Midbrain (tissue), 1 donor: ENCODE measurements around the gene CSTF3.
"Not testable (repeated sequence)": the region's sequence is repeated elsewhere in the genome, so short reads cannot be mapped to it uniquely, and the experiment has no call there.

Experiments
- DNase-seq: peaks from one replicate; lab custom pipeline; 2025; lab: John Stamatoyannopoulos, UW

The CSTF3 gene

GRCh38 chr11:33161120-33162005 lies at the start of gene CSTF3:
Gene CSTF3 (minus strand): TSS chr11:33161480. CDS start chr11:33161325, 155 bp downstream.
- peak; percentile 100 for DNase-seq

GRCh38 chr11:33208150-33208549 lies 46.9 kb upstream of the CSTF3 start:
- DNase-seq = no peak

GRCh38 chr11:33207408-33207985 lies 46.2 kb upstream of the CSTF3 start:
- DNase-seq = no peak

GRCh38 chr11:33197915-33198727 lies 36.8 kb upstream of the CSTF3 start:
- peak; percentile 23 for DNase-seq

- peak; percentile 10 for DNase-seq
Measured at GRCh38 chr11:33195462-33196173, 34.3 kb upstream of the CSTF3 start.

GRCh38 chr11:33194455-33194854 lies 33.2 kb upstream of the CSTF3 start:
- DNase-seq = no peak

GRCh38 chr11:33191467-33191866 lies 30.2 kb upstream of the CSTF3 start:
- DNase-seq = no peak

- DNase-seq = no peak
Measured at GRCh38 chr11:33187998-33188722, 26.9 kb upstream of the CSTF3 start.

GRCh38 chr11:33185756-33186155 lies 24.5 kb upstream of the CSTF3 start:
- no peak for DNase-seq

- DNase-seq = no peak
Measured at GRCh38 chr11:33182246-33182878, 21.1 kb upstream of the CSTF3 start.

GRCh38 chr11:33179348-33179803 lies 18.1 kb upstream of the CSTF3 start:
- no peak for DNase-seq

- no peak for DNase-seq
Measured at GRCh38 chr11:33178443-33179180, 17.3 kb upstream of the CSTF3 start.

GRCh38 chr11:33177676-33178336 lies 16.5 kb upstream of the CSTF3 start:
- DNase-seq = no peak

- DNase-seq = not testable (repeated sequence)
Measured at GRCh38 chr11:33176760-33177159, 15.5 kb upstream of the CSTF3 start.

GRCh38 chr11:33172996-33173395 lies 11.7 kb upstream of the CSTF3 start:
- no peak for DNase-seq

- no peak for DNase-seq
Measured at GRCh38 chr11:33172345-33172744, 11.1 kb upstream of the CSTF3 start.

GRCh38 chr11:33171251-33171650 lies 10.0 kb upstream of the CSTF3 start:
- DNase-seq = no peak

- DNase-seq = no peak
Measured at GRCh38 chr11:33168709-33169200, 7.5 kb upstream of the CSTF3 start.

- DNase-seq = no peak
Measured at GRCh38 chr11:33162831-33163230, 1.6 kb upstream of the CSTF3 start.
